GM12878 (cell line): ENCODE data around the gene LMNB1. TPM values are rescaled to one million over a fixed set of nuclear protein-coding genes. Genes with fewer than 3 reads are reported as not detected.

Experiments used
- ATAC-seq: fragments of 200-7000 bp; cut with Tn5 transposase; 3 replicates; pipeline ENCODE4 v1.9.1; 2020; ENCODE audit warnings: mild to moderate bottlenecking, moderate library complexity
- BruUV-seq: library from RNA; stranded (reverse); fragments of 400-500 nt; replicated peaks from 2 replicates; lab custom pipeline; 2021; lab: Mats Ljungman, UMichigan
- CTCF ChIA-PET: fragments of 300-600 bp; sonication (Branson Sonifier 250); formaldehyde crosslinking; extraction: SDS; loops from one replicate; lab custom pipeline; 2021; ENCODE audit warnings: inconsistent platforms; lab: Yijun Ruan, JAX
- POLR2A ChIA-PET: fragments of 350-600 bp; formaldehyde crosslinking; extraction: SDS; loops from one replicate; lab custom pipeline; 2021; ENCODE audit warnings: inconsistent platforms; lab: Charles Lee
- RAD21 ChIA-PET: fragments of 300-600 bp; sonication (Branson Sonifier 250); formaldehyde crosslinking; loops from one replicate; lab custom pipeline; 2023; ENCODE audit warnings: antibody characterized with exemption; ENCODE audit not compliant: unreplicated experiment; lab: Charles Lee
- SMC1A ChIA-PET: fragments of 300-600 bp; sonication (Branson Sonifier 250); formaldehyde crosslinking; loops from one replicate; lab custom pipeline; 2023; ENCODE audit not compliant: unreplicated experiment, uncharacterized antibody; lab: Charles Lee
- DNase-seq: peaks from one replicate; pipeline ENCODE4 v3.0.0-alpha.2; 2011; ENCODE audit warnings: low read depth, low spot score
- FAIRE-seq: peaks from 3 replicates; lab custom pipeline; 2011; peaks lifted over from hg19 to GRCh38; lab: Jason Lieb, UNC
- H2AFZ ChIP-seq: 2 replicates; pipeline ENCODE4 v1.6.0; 2011; ENCODE audit warnings: low read depth, low read length, control low read depth; ENCODE audit not compliant: control insufficient read depth
- H3K27ac ChIP-seq: 2 replicates; pipeline ENCODE4 v1.5.1; 2011; ENCODE audit warnings: control low read depth; ENCODE audit not compliant: control insufficient read depth, insufficient read depth
- H3K27me3 ChIP-seq, 2 experiments: replicated peaks in 1 of 2; 2 replicates each; pipeline versions ENCODE4 v1.6.0 to v1.6.1; 2011; ENCODE audit warnings: low read length in 1 of 2; ENCODE audit not compliant: control insufficient read depth in 2 of 2, insufficient read depth in 2 of 2
- H3K36me3 ChIP-seq, 2 experiments: 2 replicates each; pipeline ENCODE4 v1.5.1; 2011; ENCODE audit warnings: low read length in 1 of 2; ENCODE audit not compliant: control insufficient read depth in 2 of 2, insufficient read depth in 2 of 2
- H3K4me1 ChIP-seq: 2 replicates; pipeline ENCODE4 v1.6.1; 2011; ENCODE audit warnings: mild to moderate bottlenecking, low read length, moderate library complexity, mixed read lengths; ENCODE audit not compliant: control insufficient read depth, insufficient read depth
- H3K4me2 ChIP-seq: 2 replicates; pipeline ENCODE4 v1.6.0; 2011; ENCODE audit warnings: control low read depth; ENCODE audit not compliant: control insufficient read depth, insufficient read depth
- H3K4me3 ChIP-seq: fragments of 200-600 bp; sonication (generic); 2 replicates; pipeline ENCODE4 v1.5.1; 2016
- H3K79me2 ChIP-seq: 2 replicates; pipeline ENCODE4 v1.6.0; 2011; ENCODE audit warnings: low read length; ENCODE audit not compliant: control insufficient read depth, insufficient read depth
- H3K9ac ChIP-seq: 2 replicates; pipeline ENCODE4 v1.8.0; 2011; ENCODE audit warnings: low read length, control low read depth, mixed read lengths; ENCODE audit not compliant: control insufficient read depth, insufficient read depth
- H3K9me3 ChIP-seq: replicated peaks from 3 replicates; pipeline ENCODE4 v1.5.1; 2011; ENCODE audit warnings: mild to moderate bottlenecking, low read length; ENCODE audit not compliant: control insufficient read depth, insufficient read depth
- H4K20me1 ChIP-seq: 2 replicates; pipeline ENCODE4 v1.6.0; 2011; ENCODE audit not compliant: control insufficient read depth, insufficient read depth
- CBX5 ChIP-seq: sonication (generic); IDR thresholded peaks from 2 replicates; pipeline ENCODE4 v1.6.1; 2016; ENCODE audit warnings: low read depth, moderate library complexity, mild to moderate bottlenecking, inconsistent platforms
- DPF2 ChIP-seq: fragments of 450-650 bp; IDR thresholded peaks from 2 replicates; pipeline ENCODE4 v1.6.1; 2017; ENCODE audit warnings: mild to moderate bottlenecking
- KAT2A ChIP-seq: conservative IDR thresholded peaks from 2 replicates; pipeline ENCODE4 v1.6.1; 2011; ENCODE audit warnings: low read depth, low read length; ENCODE audit not compliant: control insufficient read depth
- MEF2A ChIP-seq: IDR thresholded peaks from 2 replicates; pipeline ENCODE4 v1.6.1; 2011; ENCODE audit warnings: low read depth, mild to moderate bottlenecking, low read length, moderate library complexity; ENCODE audit not compliant: insufficient read depth
- RBBP5 ChIP-seq: fragments of 200-600 bp; sonication (generic); conservative IDR thresholded peaks from 2 replicates; pipeline ENCODE4 v1.6.1; 2016
- RFX5 ChIP-seq: IDR thresholded peaks from 2 replicates; pipeline ENCODE4 v1.6.1; 2011; ENCODE audit warnings: low read depth, low read length, improper control_type of control experiment
- SPI1 ChIP-seq: IDR thresholded peaks from 2 replicates; pipeline ENCODE4 v1.6.1; 2011; ENCODE audit warnings: low read depth, mild to moderate bottlenecking, low read length, moderate library complexity, borderline replicate concordance; ENCODE audit not compliant: insufficient read depth
- WRNIP1 ChIP-seq: IDR thresholded peaks from 2 replicates; pipeline ENCODE4 v1.6.1; 2011; ENCODE audit warnings: low read depth, low read length, improper control_type of control experiment, borderline replicate concordance
- ZNF24 ChIP-seq: fragments of 450-650 bp; IDR thresholded peaks from 2 replicates; pipeline ENCODE4 v1.6.1; 2017; ENCODE audit warnings: antibody characterized with exemption, mild to moderate bottlenecking
- ZZZ3 ChIP-seq: IDR thresholded peaks from 2 replicates; pipeline ENCODE4 v1.6.1; 2011; ENCODE audit warnings: low read depth; ENCODE audit not compliant: control insufficient read depth, insufficient read length
- WGBS: methylation state at CpG from one replicate; pipeline ENCODE4 v1.1.6; 2016; ENCODE audit warnings: low lambda C conversion rate; ENCODE audit not compliant: insufficient replicate concordance, insufficient coverage; ENCODE audit errors: missing lambda C conversion rate; 5-methylcytosine and 5-hydroxymethylcytosine counted together
- in situ Hi-C: fragments of 300-500 bp; cut with MboI; formaldehyde crosslinking; loops from 9 replicates; pipeline ENCODE4 v1.14.3; 2018; ENCODE audit warnings: mixed read lengths
- intact Hi-C: fragments of 100-400 bp; cut with micrococcal nuclease; formaldehyde crosslinking; loops from one replicate; pipeline ENCODE4 v1.14.2; 2022; ENCODE audit not compliant: unreplicated experiment
- polyA plus RNA-seq, 11 experiments: library from polyadenylated mRNA; depleted of rRNA in 4 of 11; unstranded in 6 of 11; stranded (reverse) in 5 of 11; fragments of >200 nt; fragmentation: Nextera tagmentation in 4 of 11; fragmentation: Illumina TruSeq in 1 of 11; extraction: Ambion mirVana in 4 of 11; extraction: Trizol in 1 of 11; gene quantifications; 1 replicate in 1 of 11; 2 replicates in 10 of 11; pipeline versions ENCODE4 v1.2.1 to v1.2.3, GENCODE V29; 2011 to 2016; ENCODE audit warnings: inconsistent platforms in 2 of 11, missing spikeins in 2 of 11, low read depth in 1 of 11
- total RNA-seq, 4 experiments: library from RNA; depleted of rRNA in 3 of 4; stranded (reverse); fragments of >200 nt in 3 of 4; fragmentation: Illumina TruSeq in 1 of 4; extraction: Trizol in 1 of 4; gene quantifications; 2 replicates each; pipeline versions ENCODE4 v1.2.1 to v1.2.3, GENCODE V29; 2013 to 2021
- TF ChIP-seq, protein P1 (sequence below): fragments of 450-650 bp; IDR thresholded peaks from 2 replicates; pipeline ENCODE4 v1.6.1; 2016; ENCODE audit warnings: mild to moderate bottlenecking
- TF ChIP-seq, protein P2 (sequence below), 3 experiments: IDR thresholded peaks in 2 of 3; conservative IDR thresholded peaks in 1 of 3; 2 replicates each; pipeline ENCODE4 v1.5.1; 2011; ENCODE audit warnings: low read depth in 3 of 3, low read length in 3 of 3, mild to moderate bottlenecking in 3 of 3, control low read depth in 2 of 3, moderate library complexity in 2 of 3, inconsistent platforms in 1 of 3, mixed read lengths in 1 of 3; ENCODE audit not compliant: control insufficient read depth in 2 of 3, insufficient read depth in 1 of 3; ENCODE audit errors: extremely low read depth in 1 of 3
- TF ChIP-seq, protein P3 (sequence below): fragments of 450-650 bp; IDR thresholded peaks from 2 replicates; pipeline ENCODE4 v1.6.1; 2014; ENCODE audit warnings: mild to moderate bottlenecking
- TF ChIP-seq, protein P4 (sequence below): IDR thresholded peaks from 2 replicates; pipeline ENCODE4 v1.6.1; 2012; ENCODE audit warnings: low read length, inconsistent platforms
- TF ChIP-seq, protein P5 (sequence below): fragments of 450-650 bp; formaldehyde crosslinking; IDR thresholded peaks from 2 replicates; pipeline ENCODE4 v1.4.0; 2022; ENCODE audit warnings: mild to moderate bottlenecking, moderate library complexity

The LMNB1 gene
- total and polyA plus RNA-seq, 10 of the 15 experiments (the other 5 are each of a cell fraction or from before 2014, with no cell fraction given): 7.0 to 185 (median 86.4) TPM

DNA sequence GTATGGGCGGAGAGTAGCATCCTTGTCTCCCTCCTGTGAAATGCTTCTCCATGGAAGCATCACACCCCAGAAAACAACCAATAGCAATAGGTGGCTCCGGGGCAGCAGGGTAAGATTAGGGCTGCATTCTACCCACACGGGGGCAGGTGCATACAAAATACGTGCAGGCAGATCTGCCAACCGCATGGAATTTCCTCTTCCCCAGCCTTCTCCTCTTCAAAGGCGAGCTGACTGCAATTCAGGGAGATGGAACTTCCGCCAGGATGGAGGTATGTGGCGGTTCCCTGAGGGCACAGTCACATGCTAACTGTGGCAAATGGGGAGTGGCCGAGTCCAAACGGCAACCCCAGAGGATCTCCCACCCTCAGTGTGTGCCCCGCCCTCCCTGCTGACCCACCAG lies 81.5 kb downstream of the LMNB1 start:
- CTCF ChIA-PET: no interaction called here
- SMC1A ChIA-PET: no interaction called here
- Histone ChIP-seq H3K9me3 (no peaks in the 10 kb centered on the region; the same call in 2 of the 3 replicates), H2AFZ (no peak overlapping the region), H3K36me3 (no peaks in the 10 kb centered on the region), H3K9ac (no peak overlapping the region), H3K4me2 (no peak overlapping the region), H3K27me3 (no peaks in the 10 kb centered on the region), H3K4me3 (no peak overlapping the region), H4K20me1 (no peaks in the 10 kb centered on the region), H3K79me2 (no peaks in the 10 kb centered on the region), H3K4me1 (no peaks in the 10 kb centered on the region), H3K27ac (no peak overlapping the region)
- no TSS peak for BruUV-seq
- 97% methylated on average over 11 of the region's 11 CpGs for WGBS
- RAD21 ChIA-PET: interaction anchor here (1.0 kb wide), 1 partner anchor 11 kb away, joined by 4 read pairs; no protein-coding TSS in a partner anchor
- intact Hi-C loops: no loop called here
- ATAC-seq: no peak
- DNase-seq: no peak
- no peak for FAIRE-seq
- in situ Hi-C loops: loop anchor here (10.0 kb wide), 1 partner anchor 456 kb away; no protein-coding TSS in a partner anchor
- POLR2A ChIA-PET: no interaction called here
- TF ChIP-seq ZNF24: no peak
- TF ChIP-seq DPF2: no peak
- TF ChIP-seq, protein P1, sequence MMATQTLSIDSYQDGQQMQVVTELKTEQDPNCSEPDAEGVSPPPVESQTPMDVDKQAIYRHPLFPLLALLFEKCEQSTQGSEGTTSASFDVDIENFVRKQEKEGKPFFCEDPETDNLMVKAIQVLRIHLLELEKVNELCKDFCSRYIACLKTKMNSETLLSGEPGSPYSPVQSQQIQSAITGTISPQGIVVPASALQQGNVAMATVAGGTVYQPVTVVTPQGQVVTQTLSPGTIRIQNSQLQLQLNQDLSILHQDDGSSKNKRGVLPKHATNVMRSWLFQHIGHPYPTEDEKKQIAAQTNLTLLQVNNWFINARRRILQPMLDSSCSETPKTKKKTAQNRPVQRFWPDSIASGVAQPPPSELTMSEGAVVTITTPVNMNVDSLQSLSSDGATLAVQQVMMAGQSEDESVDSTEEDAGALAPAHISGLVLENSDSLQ: no peak
- TF ChIP-seq, protein P2, sequence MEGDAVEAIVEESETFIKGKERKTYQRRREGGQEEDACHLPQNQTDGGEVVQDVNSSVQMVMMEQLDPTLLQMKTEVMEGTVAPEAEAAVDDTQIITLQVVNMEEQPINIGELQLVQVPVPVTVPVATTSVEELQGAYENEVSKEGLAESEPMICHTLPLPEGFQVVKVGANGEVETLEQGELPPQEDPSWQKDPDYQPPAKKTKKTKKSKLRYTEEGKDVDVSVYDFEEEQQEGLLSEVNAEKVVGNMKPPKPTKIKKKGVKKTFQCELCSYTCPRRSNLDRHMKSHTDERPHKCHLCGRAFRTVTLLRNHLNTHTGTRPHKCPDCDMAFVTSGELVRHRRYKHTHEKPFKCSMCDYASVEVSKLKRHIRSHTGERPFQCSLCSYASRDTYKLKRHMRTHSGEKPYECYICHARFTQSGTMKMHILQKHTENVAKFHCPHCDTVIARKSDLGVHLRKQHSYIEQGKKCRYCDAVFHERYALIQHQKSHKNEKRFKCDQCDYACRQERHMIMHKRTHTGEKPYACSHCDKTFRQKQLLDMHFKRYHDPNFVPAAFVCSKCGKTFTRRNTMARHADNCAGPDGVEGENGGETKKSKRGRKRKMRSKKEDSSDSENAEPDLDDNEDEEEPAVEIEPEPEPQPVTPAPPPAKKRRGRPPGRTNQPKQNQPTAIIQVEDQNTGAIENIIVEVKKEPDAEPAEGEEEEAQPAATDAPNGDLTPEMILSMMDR (IDR thresholded peaks at IDR 0.05 in 2 of 3, conservative IDR thresholded peaks at IDR 0.05 in 1 of 3; ENCODE audit: control insufficient read depth in 2 of 3, extremely low read depth in 1 of 3, insufficient read depth in 1 of 3, low read depth in 3 of 3, low read length in 3 of 3): no peak
- TF ChIP-seq RBBP5: no peak
- TF ChIP-seq MEF2A: no peak
- no peak for TF ChIP-seq WRNIP1
- TF ChIP-seq SPI1: no peak
- no peak for TF ChIP-seq RFX5
- no peak for TF ChIP-seq ZZZ3
- TF ChIP-seq, protein P3, sequence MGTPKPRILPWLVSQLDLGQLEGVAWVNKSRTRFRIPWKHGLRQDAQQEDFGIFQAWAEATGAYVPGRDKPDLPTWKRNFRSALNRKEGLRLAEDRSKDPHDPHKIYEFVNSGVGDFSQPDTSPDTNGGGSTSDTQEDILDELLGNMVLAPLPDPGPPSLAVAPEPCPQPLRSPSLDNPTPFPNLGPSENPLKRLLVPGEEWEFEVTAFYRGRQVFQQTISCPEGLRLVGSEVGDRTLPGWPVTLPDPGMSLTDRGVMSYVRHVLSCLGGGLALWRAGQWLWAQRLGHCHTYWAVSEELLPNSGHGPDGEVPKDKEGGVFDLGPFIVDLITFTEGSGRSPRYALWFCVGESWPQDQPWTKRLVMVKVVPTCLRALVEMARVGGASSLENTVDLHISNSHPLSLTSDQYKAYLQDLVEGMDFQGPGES: no peak
- TF ChIP-seq, protein P4, sequence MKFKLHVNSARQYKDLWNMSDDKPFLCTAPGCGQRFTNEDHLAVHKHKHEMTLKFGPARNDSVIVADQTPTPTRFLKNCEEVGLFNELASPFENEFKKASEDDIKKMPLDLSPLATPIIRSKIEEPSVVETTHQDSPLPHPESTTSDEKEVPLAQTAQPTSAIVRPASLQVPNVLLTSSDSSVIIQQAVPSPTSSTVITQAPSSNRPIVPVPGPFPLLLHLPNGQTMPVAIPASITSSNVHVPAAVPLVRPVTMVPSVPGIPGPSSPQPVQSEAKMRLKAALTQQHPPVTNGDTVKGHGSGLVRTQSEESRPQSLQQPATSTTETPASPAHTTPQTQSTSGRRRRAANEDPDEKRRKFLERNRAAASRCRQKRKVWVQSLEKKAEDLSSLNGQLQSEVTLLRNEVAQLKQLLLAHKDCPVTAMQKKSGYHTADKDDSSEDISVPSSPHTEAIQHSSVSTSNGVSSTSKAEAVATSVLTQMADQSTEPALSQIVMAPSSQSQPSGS: no peak
- TF ChIP-seq, protein P5, sequence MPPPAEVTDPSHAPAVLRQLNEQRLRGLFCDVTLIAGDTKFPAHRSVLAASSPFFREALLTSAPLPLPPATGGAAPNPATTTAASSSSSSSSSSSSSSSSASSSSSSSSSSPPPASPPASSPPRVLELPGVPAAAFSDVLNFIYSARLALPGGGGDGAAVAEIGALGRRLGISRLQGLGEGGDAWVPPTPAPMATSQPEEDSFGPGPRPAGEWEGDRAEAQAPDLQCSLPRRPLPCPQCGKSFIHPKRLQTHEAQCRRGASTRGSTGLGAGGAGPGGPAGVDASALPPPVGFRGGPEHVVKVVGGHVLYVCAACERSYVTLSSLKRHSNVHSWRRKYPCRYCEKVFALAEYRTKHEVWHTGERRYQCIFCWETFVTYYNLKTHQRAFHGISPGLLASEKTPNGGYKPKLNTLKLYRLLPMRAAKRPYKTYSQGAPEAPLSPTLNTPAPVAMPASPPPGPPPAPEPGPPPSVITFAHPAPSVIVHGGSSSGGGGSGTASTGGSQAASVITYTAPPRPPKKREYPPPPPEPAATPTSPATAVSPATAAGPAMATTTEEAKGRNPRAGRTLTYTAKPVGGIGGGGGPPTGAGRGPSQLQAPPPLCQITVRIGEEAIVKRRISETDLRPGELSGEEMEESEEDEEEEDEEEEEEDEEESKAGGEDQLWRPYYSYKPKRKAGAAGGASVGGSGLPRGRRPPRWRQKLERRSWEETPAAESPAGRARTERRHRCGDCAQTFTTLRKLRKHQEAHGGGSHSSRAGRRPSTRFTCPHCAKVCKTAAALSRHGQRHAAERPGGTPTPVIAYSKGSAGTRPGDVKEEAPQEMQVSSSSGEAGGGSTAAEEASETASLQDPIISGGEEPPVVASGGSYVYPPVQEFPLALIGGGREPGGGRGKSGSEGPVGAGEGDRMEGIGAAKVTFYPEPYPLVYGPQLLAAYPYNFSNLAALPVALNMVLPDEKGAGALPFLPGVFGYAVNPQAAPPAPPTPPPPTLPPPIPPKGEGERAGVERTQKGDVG (CRISPR knock-in tag): no peak
- TF ChIP-seq CBX5: no peak
- no peak for TF ChIP-seq KAT2A
